KMS-11 (cell line): ENCODE measurements around the gene FXYD7.
A peak's percentile ranks its signal among the peaks of the same experiment; 100 is the strongest.

Experiments
- H2AFZ ChIP-seq: fragments of 200-600 bp; sonication (generic); 2 replicates; pipeline ENCODE4 v1.6.1; 2016; ENCODE audit warnings: antibody characterized with exemption, mixed run types, low read depth
- H3K27ac ChIP-seq: fragments of 200-600 bp; sonication (generic); 2 replicates; pipeline ENCODE4 v1.6.1; 2016; ENCODE audit warnings: mild to moderate bottlenecking, mixed run types
- H3K27me3 ChIP-seq: fragments of 200-600 bp; sonication (generic); 2 replicates; pipeline ENCODE4 v1.6.1; 2017; ENCODE audit warnings: mild to moderate bottlenecking, low read depth, mixed run types, moderate library complexity; ENCODE audit not compliant: insufficient read depth
- H3K36me3 ChIP-seq: fragments of 200-600 bp; sonication (generic); 2 replicates; pipeline ENCODE4 v1.6.1; 2017; ENCODE audit warnings: mild to moderate bottlenecking, mixed run types; ENCODE audit not compliant: insufficient read depth
- H3K4me1 ChIP-seq: fragments of 200-600 bp; sonication (generic); 2 replicates; pipeline ENCODE4 v1.6.1; 2016; ENCODE audit warnings: mild to moderate bottlenecking, low read depth, mixed run types; ENCODE audit not compliant: poor library complexity, severe bottlenecking
- H3K4me2 ChIP-seq: fragments of 200-600 bp; sonication (generic); 2 replicates; pipeline ENCODE4 v1.7.0; 2016; ENCODE audit warnings: mild to moderate bottlenecking, mixed run types
- H3K4me3 ChIP-seq: fragments of 200-600 bp; sonication (generic); IDR thresholded peaks from 2 replicates; pipeline ENCODE4 v1.6.1; 2017; ENCODE audit warnings: low read depth, low read length, mixed read lengths; ENCODE audit not compliant: insufficient read depth
- H3K79me2 ChIP-seq: fragments of 200-600 bp; sonication (generic); 2 replicates; pipeline ENCODE4 v1.6.1; 2016; ENCODE audit warnings: low read depth, mixed run types; ENCODE audit not compliant: insufficient read depth
- H3K9ac ChIP-seq: fragments of 200-600 bp; sonication (generic); 2 replicates; pipeline ENCODE4 v1.6.1; 2016; ENCODE audit warnings: mild to moderate bottlenecking, mixed run types
- H4K20me1 ChIP-seq: fragments of 200-600 bp; sonication (generic); 2 replicates; pipeline ENCODE4 v1.6.1; 2016; ENCODE audit warnings: mild to moderate bottlenecking, mixed run types; ENCODE audit not compliant: insufficient read depth
- TF ChIP-seq, protein P1 (sequence below): fragments of 200-600 bp; sonication (generic); conservative IDR thresholded peaks from 2 replicates; pipeline ENCODE4 v1.6.1; 2017; ENCODE audit warnings: low read depth, mild to moderate bottlenecking, antibody characterized with exemption, low read length, moderate library complexity, mixed read lengths

The FXYD7 gene

DNA sequence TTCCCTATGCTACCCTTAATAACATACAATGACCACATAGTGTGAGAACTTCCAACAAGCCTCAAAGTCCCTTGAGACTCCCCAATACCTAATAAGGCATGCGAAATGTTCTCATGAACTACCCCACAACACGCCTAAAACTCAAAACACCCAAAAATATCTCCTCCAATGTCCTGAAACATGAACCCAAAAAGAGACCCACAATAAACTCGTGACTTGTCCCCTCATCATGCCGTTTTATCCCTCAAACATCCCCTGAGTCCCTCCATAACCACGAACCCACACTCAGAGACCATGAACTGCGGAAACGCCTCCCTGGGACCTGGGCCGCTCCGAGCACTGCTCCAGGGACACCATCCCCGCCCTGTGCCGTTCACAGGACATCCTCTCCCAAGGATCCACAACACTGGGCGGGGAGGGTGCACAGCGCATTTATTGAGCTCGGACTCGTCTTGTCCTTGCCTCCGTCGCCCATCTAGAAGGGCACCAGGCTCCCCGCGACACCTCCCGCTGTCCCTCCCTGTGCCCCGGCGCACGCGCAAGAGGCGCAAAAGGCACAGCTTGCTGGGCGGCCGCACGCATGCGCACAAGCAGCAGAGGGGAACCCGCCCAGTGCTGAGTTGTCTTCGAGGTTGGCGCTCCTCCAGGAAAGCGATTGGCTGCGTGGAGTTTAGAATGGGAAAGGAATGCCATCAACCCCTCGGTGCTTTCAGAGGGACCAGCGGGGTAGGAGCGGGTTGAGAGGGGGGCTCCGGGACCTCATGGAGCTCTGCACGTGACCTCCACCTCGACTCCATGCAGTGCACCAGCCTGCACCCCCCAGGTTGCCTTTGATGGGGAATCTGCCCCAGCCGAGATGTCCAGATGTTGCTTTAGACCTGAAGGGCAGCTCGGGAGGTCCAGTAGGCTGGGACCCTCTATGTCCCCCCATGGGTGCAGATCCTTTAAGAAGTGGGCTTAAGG is 18.7 kb upstream of the FXYD7 start:
- peak overlapping the region; percentile 34; the same call in 1 of the 2 replicates for H3K4me2 ChIP-seq
- no peak overlapping the region for H3K9ac ChIP-seq
- H3K4me1 ChIP-seq, result no peaks in the 10 kb centered on the region
- TF ChIP-seq, protein P1, sequence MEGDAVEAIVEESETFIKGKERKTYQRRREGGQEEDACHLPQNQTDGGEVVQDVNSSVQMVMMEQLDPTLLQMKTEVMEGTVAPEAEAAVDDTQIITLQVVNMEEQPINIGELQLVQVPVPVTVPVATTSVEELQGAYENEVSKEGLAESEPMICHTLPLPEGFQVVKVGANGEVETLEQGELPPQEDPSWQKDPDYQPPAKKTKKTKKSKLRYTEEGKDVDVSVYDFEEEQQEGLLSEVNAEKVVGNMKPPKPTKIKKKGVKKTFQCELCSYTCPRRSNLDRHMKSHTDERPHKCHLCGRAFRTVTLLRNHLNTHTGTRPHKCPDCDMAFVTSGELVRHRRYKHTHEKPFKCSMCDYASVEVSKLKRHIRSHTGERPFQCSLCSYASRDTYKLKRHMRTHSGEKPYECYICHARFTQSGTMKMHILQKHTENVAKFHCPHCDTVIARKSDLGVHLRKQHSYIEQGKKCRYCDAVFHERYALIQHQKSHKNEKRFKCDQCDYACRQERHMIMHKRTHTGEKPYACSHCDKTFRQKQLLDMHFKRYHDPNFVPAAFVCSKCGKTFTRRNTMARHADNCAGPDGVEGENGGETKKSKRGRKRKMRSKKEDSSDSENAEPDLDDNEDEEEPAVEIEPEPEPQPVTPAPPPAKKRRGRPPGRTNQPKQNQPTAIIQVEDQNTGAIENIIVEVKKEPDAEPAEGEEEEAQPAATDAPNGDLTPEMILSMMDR, result no peak
- H3K4me3 ChIP-seq, result no peak overlapping the region
- no peaks in the 10 kb centered on the region for H3K36me3 ChIP-seq
- H3K27ac ChIP-seq, result no peak overlapping the region
- no peaks in the 10 kb centered on the region for H3K79me2 ChIP-seq
- peak overlapping the region; percentile 57; the same call in 1 of the 2 replicates for H2AFZ ChIP-seq
- H3K27me3 ChIP-seq, result peaks cover 57% of the 10 kb centered on the region
- no peaks in the 10 kb centered on the region for H4K20me1 ChIP-seq

DNA sequence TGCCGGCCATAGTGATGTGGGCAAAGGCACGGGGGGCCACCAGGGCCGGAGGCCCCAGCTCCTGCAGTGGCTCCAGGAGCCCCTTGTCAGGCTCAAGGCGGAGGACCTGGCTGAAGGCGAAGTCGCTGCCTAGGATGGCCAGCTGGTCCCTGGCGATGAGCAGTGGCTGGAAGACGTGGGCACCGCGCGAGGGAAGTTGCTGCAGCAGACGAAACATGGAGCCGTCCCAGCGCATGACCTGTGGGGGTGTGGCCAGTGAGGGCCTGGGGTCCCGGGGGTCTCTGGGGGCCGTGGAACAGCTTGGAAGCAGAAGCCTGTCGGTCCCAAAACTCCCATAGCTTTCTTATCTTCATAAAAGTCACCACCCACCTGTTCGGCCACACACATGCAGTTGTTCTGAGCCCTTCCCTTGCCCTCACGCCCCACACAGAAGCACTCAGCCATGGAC is 17.8 kb upstream of the FXYD7 start:
- H3K27me3 ChIP-seq, result peaks cover 63% of the 10 kb centered on the region
- H3K9ac ChIP-seq, result no peak overlapping the region
- no peak overlapping the region for H3K4me2 ChIP-seq
- H3K4me1 ChIP-seq, result no peaks in the 10 kb centered on the region
- TF ChIP-seq, protein P1, result no peak
- no peaks in the 10 kb centered on the region for H3K36me3 ChIP-seq
- H3K27ac ChIP-seq, result no peak overlapping the region
- H3K4me3 ChIP-seq, result no peak overlapping the region
- H2AFZ ChIP-seq, result no peak overlapping the region
- H3K79me2 ChIP-seq, result no peaks in the 10 kb centered on the region
- no peaks in the 10 kb centered on the region for H4K20me1 ChIP-seq

DNA sequence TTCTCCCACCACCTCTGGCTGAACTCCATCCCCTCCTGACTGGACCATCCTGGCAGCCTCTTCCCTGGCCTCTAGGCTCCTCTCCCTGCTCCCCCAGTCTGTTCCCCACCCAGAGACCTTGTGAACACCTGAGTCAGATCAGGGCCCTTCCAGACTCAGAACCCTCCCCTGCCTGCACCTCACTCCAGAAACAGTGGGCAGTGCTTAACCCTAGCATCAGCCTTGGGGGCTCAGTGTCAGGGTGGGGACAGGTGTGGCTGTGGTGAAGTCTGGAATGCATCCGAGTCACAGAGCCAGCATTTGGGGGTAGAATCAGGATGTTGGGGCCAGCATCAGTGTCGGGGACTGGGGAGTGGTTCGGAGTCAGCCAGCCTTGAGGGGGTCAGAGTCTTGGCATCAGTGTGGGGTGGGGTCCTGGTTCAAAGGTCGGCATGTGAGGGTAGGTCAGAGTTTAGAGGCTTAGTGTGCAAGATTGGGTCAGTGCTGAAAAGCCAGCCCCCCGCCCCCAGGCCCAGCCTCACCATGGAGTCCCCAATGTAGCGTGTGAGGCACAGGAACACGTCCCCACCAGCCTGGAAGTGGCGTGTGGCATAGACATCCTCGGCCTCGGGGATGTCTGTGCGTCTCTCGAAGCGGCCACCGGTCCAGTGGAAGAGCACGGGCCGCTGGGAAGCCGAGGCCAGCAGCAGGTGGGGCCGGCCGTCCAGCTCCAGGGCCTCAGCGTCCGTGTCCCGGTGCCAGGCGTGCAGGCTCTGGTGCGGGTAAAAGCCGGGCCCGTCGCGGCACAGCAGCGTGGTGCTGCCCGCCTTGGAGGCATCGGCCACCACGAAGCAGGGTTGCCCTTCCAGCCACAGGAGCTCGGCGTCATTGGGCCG is 17.1 kb upstream of the FXYD7 start:
- TF ChIP-seq, protein P1, result no peak
- H3K36me3 ChIP-seq, result no peaks in the 10 kb centered on the region
- H3K4me3 ChIP-seq, result no peak overlapping the region
- H4K20me1 ChIP-seq, result no peaks in the 10 kb centered on the region
- H3K4me1 ChIP-seq, result no peaks in the 10 kb centered on the region
- no peak overlapping the region for H3K9ac ChIP-seq
- H3K27ac ChIP-seq, result no peak overlapping the region
- H3K27me3 ChIP-seq, result peaks cover 64% of the 10 kb centered on the region
- no peaks in the 10 kb centered on the region for H3K79me2 ChIP-seq
- no peak overlapping the region for H3K4me2 ChIP-seq
- no peak overlapping the region for H2AFZ ChIP-seq

DNA sequence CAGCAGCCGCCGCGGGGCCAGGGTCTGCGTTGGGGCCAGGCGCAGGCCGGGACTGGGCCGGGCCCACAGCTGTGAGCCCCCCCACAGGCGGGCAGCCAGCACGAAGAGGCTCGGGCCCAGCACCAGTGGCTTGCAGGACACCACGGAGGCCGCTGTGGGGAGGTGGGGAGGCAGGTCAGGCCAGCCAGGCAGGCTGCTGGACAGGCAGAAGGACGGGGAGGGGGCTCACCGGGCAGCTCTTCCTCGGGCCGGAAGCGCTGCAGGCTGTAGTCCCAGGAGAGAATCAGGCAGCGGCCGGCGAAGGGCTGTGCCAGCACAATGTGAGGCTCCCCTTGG is 16.5 kb upstream of the FXYD7 start:
- Histone ChIP-seq H3K9ac (no peak overlapping the region), H3K4me3 (no peak overlapping the region), H3K36me3 (no peaks in the 10 kb centered on the region), H3K27ac (no peak overlapping the region), H2AFZ (no peak overlapping the region), H3K4me2 (no peak overlapping the region), H4K20me1 (no peaks in the 10 kb centered on the region), H3K79me2 (no peaks in the 10 kb centered on the region), H3K4me1 (no peaks in the 10 kb centered on the region), H3K27me3 (peaks cover 62% of the 10 kb centered on the region)
- TF ChIP-seq, protein P1, result no peak
